ENCODE data around the gene ZNF423.

DNA sequence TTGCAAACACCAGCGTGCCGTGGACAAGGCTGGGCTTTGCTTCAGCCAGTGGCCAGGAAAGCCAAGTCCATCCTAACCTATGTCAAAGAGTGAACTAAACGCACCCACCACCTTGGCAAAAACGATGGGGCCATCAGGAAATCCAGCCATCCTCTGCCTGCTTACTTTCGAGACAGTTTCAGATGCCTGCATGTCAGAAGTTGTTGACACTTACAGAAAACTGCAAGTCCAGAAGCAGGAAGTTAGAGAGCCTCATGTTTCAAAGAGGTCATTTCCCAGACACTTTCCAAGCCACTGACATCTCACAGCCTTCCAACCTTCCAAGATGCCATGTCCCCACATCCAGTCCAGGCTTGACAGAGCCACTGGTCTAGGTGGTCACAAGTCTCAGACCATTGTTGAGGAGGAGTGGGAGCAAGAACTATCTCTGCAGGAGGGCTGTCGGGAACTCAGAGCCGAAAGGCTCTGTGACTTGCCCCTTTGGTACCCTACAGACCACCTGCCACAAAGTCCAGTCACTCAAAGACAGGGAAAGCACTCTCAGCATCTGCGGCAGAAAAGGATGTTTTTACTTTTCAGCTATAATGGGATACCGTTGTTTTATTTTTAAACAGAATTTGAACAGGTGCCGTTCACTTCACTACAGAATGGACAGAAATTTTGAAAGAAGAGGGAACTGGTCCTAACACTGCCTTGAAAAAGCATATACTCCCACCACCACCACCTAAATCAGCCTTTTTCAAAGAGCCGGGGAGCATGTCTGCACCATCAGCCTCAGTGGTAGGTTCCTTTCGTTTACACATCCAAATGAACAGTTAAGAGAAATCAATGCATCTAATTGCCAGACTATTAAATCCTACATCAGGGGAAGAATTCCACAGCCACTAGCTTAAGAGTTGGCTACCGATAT is 5.1 kb downstream of the ZNF423 start:
- TF ChIP-seq GATA2 (IDR thresholded peaks at IDR 0.05; ENCODE audit: low read depth, low read length), result no peak
- TF ChIP-seq GATA3 (IDR thresholded peaks at IDR 0.05; ENCODE audit: low read depth, low read length), result no peak

Measured in SH-SY5Y (cell line).